T-helper 2 cell treated with Interferon-gamma antibody and Interleukin-4, amounts not matched to agents 100 ng/mL and 5 ng/mL, for 36 hours (primary cell): ENCODE data around the gene PPBP. TPM values are rescaled to one million over a fixed set of nuclear protein-coding genes. Genes with fewer than 3 reads are reported as not detected.

Experiments used
- intact Hi-C: fragments of 100-400 bp; cut with micrococcal nuclease; formaldehyde crosslinking; loops from one replicate; pipeline ENCODE4 v1.15.1; 2023
- total RNA-seq: library from RNA; stranded (reverse); gene quantifications from 2 replicates; pipeline ENCODE4 v1.2.3, GENCODE V29; 2022

PPBP gene, protein sequence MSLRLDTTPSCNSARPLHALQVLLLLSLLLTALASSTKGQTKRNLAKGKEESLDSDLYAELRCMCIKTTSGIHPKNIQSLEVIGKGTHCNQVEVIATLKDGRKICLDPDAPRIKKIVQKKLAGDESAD
- not detected in 2 replicates for total RNA-seq

DNA sequence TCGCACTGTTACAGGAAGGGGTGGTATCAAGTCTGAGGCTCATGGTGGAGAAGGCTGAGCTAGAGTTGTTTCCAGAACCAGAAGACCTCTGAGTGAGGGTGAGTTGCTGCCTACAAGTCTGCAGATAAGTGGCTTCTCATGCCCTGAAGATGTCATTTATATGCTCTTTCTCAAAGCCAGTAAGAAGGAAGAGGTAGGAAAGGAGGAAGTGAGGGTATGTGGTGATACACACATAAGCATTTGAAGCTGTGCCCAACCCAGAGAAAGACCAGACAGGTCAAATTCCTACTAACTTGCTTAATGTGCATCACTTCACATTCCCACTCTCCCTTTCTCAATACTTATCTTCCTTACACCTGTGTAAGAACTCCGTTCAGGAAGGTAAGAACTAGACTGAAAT is at the start of gene PPBP:
PPBP (minus strand) TSS at position 130 of the 400 bp plus-strand sequence; CDS start at position 43, 87 bp downstream.
- intact Hi-C loops, result no loop called here

DNA sequence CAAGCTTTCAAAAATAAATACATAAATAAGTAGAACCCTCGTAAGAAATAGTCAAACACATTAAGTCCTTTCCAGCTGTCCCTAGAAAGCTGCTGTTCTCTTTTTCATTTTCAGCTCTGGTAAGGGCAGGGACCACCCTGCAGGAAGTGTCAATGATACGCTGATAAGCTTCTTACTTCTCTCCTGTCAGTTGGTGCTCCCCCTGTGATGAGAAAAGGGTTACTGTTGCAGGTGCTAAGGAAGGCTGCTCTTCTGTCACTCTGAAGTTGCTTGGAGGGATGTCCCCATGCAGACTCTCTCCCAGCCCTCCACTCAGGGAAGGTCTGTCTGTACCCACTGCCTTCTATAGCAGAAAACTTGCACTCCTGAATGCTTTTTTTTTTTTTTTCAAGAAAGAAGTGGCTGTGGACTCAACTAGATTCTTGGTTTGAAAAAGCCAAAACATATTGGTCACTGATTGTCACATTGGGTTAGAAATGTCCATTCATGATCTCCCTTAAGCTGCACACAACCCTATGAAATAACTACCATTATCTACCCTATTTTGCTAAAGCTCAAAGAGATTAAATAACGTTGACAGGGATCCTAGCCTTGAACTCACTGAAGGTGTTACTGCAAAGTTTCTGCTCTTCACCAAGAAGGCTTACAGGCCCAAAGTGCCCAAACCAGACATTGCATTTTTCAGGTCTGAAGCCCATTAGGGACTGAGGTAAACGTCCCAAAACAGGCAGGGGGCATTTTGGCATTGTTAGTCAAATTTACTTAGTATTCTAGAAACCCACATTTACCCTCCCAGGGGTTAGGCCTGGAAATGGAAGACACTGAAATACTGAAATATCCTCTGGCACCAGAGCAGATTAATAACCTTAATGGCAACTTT is 49.3 kb upstream of the PPBP start:
- intact Hi-C loops, result no loop called here

DNA sequence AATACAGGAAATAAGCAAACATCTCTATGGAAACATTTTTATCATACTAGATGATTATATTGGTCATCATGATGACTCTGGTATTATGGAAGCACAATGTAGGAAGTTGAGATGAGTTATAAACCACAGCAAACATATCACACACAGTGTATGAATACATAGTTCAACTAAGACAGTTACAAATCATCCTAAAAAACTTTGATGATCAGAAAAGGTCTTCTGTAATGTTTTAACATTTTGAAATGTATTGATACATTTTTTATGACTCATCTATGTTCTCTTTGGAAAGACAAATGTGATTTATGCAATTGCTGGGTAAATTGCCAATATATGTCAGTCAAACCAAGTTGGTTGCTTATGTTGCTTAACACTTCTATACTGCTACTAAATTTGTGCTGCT is 45.7 kb upstream of the PPBP start:
- intact Hi-C loops, result no loop called here

DNA sequence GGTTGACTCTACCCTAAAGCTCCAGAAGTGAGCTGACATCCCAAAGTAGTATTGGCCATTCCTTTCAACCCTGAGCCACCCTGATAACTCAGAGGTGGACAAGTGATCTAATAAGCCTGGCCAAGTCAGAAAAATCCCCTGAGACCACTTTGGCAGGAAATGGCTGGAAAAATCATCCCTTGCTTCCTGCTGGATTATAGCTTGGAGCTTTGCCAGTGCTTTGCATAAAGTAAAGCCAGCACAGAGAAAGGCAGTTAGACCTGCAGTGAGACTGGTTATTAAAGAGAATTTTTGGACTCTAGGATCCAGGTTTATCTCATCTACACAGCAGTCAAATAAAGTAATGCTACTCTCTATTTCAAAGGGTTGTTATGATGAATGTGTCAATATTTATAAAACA is 44.1 kb upstream of the PPBP start:
- intact Hi-C loops, result no loop called here

DNA sequence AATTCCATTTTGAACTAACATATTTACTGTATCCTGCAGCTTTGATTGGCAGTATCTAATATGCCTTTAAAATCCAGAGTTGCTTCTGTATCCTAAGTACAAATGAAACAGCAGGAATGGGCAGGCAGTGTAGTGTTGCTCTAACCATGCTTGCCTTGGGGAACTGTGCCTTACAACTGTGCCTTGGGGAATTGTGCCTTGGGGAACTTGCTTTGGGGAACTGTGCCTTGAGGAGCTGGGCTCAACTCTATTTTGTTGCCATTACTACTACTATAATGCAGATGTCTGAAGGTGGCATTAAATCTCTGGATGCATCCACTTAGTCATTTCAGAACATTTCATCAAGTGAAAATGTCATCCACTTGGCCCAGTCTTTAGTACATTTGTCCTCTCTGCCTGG is 43.6 kb upstream of the PPBP start:
- intact Hi-C loops, result no loop called here

DNA sequence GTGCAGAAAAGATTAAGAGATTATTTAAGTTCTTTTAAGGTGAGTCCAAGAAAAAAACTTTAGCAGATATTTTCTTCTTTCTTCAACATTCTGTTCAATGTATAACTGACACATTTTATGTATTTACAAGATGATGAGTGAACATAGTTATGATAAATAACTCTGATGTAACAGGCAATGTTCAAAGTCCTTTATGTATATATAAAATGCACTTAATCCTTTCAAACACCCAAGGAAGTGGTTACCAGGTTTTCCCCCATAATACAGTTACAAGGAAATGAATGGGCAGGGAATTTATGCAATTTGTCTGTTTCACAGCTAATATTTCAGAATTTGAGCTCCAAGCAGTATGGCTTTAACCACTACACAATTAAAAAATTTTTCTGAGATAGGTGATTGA is 42.3 kb upstream of the PPBP start:
- intact Hi-C loops, result no loop called here

DNA sequence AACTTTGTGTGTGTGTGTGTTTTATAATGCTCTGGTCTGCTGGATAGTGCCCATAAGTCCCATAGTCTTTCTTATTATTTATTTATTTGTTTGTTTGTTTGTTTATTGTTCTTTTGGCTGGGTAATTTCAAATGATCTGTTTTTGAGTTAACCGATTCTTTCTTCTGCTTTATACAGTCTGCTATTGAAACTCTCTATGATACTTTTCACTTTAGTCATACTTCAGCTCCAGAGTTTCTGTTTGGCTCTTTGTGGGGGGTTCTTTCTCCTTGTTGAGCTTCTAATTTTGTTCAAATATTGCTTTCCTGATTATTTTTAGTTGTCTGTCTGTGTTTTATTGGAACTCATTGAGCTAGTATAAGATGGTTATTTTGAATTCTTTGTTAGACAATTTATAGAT is 40.5 kb upstream of the PPBP start:
- intact Hi-C loops, result no loop called here

DNA sequence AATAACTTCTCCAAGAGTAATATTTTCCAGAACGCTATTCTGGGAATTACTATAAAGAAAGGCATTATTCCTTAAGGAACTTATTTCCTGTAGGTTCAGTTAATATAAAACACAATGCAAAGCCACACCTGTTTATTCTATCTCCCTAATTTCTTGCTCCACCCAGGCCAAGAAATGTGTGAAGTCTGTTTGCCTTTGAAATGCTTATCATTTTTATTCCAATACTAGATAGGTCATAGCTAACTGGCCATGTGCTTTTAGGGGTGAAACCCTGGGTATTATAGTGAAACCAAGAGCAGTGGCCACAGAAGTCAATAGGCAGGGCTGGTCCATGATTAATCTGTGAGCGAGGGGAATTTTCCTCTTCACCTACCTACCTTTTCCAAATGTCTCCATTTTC is 35.7 kb upstream of the PPBP start:
- intact Hi-C loops, result no loop called here

DNA sequence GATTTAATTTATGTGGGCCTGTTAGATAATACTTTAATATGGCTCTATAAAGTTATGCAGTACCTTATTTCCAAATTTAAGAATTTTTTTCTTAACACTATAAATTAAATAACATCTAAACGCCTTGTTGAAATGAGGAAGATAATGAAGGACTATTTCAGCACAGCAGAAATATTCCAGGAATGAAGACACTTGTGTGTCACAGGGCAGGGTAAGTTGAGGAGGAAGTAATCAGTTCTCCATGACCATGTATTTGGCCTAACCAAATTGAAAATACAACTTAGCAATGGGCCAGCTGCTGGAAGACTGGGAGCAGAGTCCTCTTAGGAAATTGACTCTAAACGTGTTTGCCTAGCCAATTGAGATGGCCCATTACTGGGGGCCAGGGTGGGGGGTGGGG is 33.6 kb upstream of the PPBP start:
- intact Hi-C loops, result no loop called here

DNA sequence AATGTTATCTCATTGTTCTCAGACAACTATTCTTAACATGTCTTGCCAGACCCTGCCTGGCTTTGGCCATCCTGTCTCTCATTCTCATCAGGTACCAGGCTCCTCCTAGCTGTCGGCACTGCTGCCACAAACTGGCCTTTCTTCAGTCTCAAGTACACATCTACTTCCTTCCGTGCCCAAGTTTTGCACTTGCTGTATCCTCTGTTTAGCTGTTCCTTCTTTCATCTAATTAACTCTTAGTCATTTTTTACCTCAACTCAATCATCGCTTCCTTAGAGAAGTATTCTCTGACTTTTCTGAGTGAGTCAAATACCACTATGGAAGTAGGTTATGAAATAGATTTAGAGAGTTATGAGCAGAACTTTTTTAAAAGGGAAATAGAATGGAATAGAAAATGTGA is 30.8 kb upstream of the PPBP start:
- intact Hi-C loops, result no loop called here

DNA sequence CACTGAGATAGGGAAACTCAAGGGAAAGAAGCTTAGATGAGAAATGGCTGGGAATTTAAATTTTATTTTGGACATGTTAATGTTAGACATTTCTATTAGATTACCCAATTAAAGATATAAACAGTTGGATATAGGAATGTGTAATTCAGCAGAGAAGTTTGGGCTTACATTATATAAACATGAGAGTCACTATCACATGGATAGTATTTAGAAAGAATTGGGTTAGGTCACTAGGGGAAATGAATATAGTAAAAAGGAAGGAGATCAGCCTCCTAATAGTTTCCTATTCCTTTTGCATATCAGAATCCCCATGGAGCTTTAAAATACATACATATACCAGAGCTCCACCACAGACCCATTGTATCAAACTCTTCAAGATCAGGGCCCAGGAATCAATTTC is 30.1 kb upstream of the PPBP start:
- intact Hi-C loops, result no loop called here

DNA sequence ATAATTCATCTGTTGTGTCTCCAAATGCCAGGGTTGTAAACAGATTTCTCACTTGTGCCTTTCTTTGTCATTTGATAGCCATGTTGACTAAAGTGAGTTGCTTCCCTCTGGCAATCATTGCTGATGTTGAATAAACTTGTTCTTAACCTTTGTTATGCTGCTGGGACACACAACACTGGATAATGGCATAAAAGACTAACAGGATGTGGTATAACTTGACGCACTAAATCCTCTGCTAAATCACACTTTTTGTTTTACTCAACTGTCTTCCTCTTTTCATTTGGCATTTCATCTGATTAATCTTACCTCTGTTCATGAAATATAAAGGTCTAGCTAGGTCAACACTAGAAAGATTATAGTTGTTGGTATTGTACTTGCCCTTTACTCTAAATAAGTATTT is 28.1 kb upstream of the PPBP start:
- intact Hi-C loops, result no loop called here

DNA sequence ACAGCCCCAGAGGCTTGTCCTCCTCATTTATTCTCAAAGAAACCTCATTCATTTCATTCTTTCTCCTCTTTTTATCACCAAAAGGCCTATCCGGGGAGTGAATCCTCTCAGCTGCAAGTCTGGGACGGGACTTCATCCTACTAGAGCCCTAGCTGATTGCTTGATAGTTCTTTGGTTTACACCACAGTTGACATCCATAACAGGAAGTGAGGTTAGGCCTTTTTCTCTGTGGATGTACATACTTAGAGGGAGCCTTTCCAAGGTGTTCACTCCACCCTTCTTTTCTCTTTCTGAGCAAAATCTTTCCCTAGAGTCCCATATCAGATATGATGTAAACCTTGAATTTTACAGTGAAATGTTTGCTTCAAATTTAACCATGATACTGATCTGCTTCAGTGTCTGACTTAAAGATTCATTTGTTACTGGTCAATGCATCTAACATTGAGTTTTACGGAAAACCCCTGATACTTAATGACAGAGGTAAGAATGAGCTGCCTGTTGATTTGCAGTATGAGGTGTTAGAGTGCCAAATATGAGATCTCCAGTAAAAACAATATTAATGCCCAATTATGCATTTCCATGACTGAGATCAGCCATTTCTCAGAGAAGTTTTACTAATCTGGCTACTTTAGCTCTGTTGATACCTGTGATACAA is 27.3 kb upstream of the PPBP start:
- intact Hi-C loops, result no loop called here

DNA sequence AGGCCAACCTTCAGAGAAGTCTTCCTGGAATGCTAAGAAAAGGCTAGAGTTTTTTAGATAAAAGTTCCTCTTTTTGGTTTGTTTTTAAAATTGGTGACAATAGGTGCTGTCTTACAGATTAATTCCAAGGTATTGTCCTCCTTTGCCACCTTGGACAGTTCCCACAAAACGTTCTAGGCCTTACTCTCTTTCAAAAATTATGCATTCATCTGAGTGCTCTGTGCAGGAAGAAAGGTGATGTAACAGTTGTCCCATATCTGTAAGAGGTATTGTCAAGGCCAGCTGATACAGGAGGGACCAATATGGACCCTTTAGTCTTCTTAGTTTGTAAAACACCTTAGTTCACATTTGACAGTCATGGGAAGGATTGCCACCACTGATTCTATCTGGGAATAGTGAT is 26.3 kb upstream of the PPBP start:
- intact Hi-C loops, result no loop called here

DNA sequence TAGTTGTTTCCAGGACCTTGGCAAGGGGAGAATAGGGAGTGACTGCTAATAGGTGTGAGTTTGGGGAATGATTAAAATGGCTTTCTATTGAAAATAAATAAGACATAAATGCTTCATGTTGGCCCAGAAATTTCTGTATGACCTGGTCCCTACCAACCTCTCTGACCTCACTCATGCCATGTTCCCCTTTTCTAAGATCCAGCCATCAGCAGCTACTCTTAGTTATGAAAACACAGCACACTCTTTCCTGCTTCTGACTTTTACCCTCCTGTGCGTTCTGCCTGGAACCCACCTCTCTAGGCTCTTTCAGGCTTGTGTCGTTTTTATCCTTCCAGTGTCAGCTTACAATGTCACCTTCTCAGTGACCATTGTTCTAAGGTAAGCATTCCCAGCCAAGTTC is 25.3 kb upstream of the PPBP start:
- intact Hi-C loops, result no loop called here

DNA sequence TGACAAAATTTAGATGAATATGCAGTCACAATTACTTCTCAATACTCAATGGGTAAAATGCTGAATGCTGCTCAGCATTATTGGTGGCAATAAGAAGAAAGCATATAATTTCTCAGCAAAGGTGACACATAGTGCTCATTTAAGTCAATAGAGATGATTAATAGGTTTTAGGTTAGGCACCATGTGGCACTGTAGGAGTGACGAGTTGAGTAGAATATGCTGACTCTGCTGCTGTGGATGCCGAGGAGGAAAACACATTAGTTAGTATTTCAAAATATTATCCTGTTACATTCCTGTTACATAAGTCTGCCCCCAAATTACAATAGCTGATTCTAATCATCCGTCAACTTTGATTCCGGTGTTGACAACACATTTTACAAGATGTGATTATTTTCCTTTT is 24.1 kb upstream of the PPBP start:
- intact Hi-C loops, result no loop called here

DNA sequence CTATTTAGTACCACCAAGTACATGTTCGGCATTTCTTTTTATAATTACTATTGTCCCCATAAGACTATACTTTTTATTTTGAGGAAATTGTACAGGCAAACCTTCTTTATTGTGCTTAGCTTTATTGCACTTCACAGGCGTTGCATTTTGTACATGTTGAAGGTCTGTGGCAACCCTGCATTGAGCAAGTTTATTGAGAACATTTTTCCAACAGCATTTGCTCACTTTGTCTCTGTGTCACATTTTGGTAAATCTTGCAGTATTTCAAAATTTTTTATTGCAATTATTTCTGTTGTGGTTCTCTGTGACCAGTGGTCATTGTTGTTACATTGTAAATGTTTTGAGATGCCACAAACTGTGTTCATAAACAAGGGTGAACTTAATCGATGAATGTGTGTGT is 21.3 kb upstream of the PPBP start:
- intact Hi-C loops, result no loop called here

DNA sequence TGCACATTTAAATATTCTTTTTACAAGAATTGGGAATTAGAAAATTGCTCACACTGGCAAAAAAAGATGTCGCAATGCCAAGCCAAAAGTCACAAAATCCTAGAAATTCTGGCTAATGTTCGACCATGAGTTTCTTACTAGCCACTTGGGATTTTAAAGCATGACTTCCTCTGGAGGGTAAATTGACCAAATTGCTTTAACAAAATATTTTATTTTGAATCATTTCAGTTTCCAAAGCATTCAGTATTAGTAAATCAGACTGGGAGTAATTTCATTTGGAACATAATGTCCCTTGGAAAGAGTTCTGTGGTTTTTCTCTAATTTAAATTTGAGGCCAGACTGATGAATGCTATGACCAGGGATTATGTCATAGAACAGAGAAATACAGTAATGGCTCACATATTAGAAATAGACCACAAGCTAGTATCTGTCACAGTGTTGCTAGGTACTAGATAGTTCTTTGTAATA is 18.1 kb upstream of the PPBP start:
- intact Hi-C loops, result no loop called here

DNA sequence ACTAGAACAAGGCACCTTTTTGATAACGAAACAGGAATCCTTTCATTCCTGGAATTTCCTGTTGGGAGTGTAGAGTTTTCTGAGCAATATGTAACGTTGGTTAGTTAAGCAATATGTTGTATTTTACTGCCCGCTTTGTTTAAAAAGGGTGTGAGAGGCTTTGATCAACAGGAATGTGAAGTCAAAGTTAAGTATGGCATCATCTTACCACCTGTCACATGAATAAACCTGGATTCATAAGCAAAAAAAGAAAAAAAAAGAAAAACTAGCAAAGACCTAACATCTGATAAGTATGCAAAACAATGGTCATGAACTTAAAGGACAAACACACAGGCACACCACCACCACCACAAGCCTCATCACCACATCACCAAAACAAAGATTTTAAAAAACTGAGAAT is 17.5 kb upstream of the PPBP start:
- intact Hi-C loops, result no loop called here

DNA sequence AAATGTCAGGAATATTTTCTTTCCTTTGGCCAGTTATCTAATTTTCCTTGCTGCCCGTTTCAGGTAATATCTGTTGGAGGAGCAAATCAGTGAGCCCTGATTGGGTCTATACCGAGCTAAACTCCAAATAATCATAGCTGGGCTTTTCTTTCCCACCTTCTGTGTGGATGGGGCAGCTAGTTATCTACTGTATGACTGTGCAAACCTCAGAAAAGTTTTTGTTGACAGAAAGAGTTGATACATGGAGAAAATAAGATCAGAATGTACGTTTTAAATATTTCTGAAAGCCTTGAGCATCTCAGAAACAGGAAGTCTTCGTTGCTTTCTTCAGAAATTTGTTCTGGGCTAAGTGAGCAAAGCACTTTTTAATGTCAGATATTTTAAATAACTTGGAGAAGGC is 16.7 kb upstream of the PPBP start:
- intact Hi-C loops, result no loop called here

DNA sequence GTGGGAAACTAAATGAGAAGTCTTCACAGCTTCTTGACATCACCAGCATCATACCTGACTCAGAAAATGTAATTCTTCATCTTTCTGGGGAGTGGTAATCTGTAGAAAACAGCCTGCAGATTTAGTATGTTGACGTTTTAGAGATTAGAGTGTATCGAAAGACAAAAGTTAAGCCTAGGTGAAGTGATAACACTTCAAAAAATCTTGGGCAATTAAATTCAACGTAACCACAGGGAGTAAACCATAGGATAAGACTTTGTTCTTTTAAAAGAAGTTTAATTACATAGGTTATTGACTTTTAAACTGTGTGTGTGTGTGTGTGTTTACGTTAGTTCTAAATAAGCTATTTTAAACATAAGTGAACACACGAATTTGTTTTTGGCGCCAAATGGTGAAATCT is 12.3 kb upstream of the PPBP start:
- intact Hi-C loops, result no loop called here
